Stimulated activated memory B cell treated with anti-CD40 and anti-IgM and Interleukin-4, amounts not matched to agents 10 μg/mL and 1 μg/mL and 100 μg/mL, for 72 hours (primary cell): ENCODE measurements around the gene ZNF709.
"Not testable (repeated sequence)": the region's sequence is repeated elsewhere in the genome, so short reads cannot be mapped to it uniquely, and the experiment has no call there.

Experiments
- ATAC-seq: fragments of 150-1000 bp; cut with Tn5 transposase; 2 replicates; pipeline ENCODE4 v1.10.0; 2021
- H3K27ac Mint-ChIP-seq: one replicate; pipeline ENCODE4 v1.8.0; 2022; ENCODE audit warnings: mild to moderate bottlenecking, mixed read lengths
- H3K27me3 Mint-ChIP-seq: one replicate; pipeline ENCODE4 v1.8.0; 2022; ENCODE audit warnings: mixed read lengths
- H3K36me3 Mint-ChIP-seq: one replicate; pipeline ENCODE4 v1.8.0; 2022; ENCODE audit warnings: mixed read lengths
- H3K4me1 Mint-ChIP-seq: one replicate; pipeline ENCODE4 v1.8.0; 2022; ENCODE audit warnings: mixed read lengths
- H3K4me3 Mint-ChIP-seq: one replicate; pipeline ENCODE4 v1.8.0; 2022; ENCODE audit warnings: mild to moderate bottlenecking, moderate library complexity, mixed read lengths
- H3K9me3 Mint-ChIP-seq: one replicate; pipeline ENCODE4 v1.8.0; 2022; ENCODE audit warnings: mixed read lengths

The ZNF709 gene

DNA sequence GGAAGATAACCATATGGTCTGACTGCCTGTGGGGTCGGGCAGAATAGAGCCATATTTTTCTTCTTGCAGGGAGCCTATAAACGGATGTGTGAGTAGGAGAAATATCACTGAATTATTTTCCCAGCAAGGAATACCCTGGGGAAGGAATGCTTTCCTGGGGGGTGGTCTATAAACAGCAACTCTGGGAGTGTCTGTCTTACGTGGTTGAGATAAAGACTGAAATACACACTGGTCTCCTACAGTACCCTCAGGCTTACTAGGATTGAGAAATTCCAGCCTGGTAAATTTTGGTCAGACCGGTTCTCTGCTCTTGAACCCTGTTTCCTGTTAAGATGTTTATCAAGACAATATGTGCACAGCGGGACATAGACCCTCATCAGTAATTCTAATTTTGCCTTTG is 67.3 kb downstream of the ZNF709 start:
- not testable (repeated sequence) for H3K4me3 Mint-ChIP-seq, H3K9me3 Mint-ChIP-seq, H3K27ac Mint-ChIP-seq, H3K27me3 Mint-ChIP-seq, H3K4me1 Mint-ChIP-seq, ATAC-seq
- peaks cover 46% of the 10 kb centered on the region for H3K36me3 Mint-ChIP-seq

DNA sequence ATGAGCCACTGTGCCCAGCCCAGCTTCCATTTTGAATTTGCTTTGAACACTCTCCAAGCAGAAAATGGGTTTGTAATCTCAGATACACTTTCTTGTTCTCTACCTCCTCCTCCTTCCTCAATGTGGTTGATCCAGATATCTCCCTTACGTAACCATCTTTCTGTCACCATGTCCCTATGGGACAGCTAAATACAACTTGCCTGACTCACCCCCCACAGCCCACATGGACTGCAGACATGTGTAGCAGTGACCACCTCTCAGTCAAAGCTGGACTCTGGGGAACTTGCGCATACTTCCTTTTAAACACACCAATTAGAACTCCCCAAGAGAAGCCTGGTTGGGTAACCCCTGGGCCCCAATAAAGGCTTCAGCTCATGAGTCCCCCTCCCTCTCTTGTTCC is 72.7 kb downstream of the ZNF709 start:
- Mint-ChIP-seq H3K9me3 (peaks cover 6% of the 10 kb centered on the region), H3K4me1 (peaks cover 4% of the 10 kb centered on the region), H3K27me3 (no peaks in the 10 kb centered on the region), H3K27ac (no peak overlapping the region), H3K36me3 (peaks cover 12% of the 10 kb centered on the region), H3K4me3 (no peak overlapping the region)
- no peak for ATAC-seq
